Lower leg skin (tissue), 3 donors: Measurements from ENCODE around the gene HGS.

Experiments
- CTCF ChIP-seq, 3 donors: fragments of 450-650 bp; IDR thresholded peaks; one replicate each; pipeline ENCODE4 v1.5.1; 2016; ENCODE audit warnings: antibody characterized with exemption in 3 of 3, mild to moderate bottlenecking in 3 of 3, moderate library complexity in 2 of 3
- POLR2A ChIP-seq, 2 donors: fragments of 450-650 bp; IDR thresholded peaks; one replicate each; pipeline ENCODE4 v1.6.1; 2016 to 2017; ENCODE audit warnings: antibody characterized with exemption in 2 of 2, mild to moderate bottlenecking in 1 of 2, moderate library complexity in 1 of 2

DNA sequence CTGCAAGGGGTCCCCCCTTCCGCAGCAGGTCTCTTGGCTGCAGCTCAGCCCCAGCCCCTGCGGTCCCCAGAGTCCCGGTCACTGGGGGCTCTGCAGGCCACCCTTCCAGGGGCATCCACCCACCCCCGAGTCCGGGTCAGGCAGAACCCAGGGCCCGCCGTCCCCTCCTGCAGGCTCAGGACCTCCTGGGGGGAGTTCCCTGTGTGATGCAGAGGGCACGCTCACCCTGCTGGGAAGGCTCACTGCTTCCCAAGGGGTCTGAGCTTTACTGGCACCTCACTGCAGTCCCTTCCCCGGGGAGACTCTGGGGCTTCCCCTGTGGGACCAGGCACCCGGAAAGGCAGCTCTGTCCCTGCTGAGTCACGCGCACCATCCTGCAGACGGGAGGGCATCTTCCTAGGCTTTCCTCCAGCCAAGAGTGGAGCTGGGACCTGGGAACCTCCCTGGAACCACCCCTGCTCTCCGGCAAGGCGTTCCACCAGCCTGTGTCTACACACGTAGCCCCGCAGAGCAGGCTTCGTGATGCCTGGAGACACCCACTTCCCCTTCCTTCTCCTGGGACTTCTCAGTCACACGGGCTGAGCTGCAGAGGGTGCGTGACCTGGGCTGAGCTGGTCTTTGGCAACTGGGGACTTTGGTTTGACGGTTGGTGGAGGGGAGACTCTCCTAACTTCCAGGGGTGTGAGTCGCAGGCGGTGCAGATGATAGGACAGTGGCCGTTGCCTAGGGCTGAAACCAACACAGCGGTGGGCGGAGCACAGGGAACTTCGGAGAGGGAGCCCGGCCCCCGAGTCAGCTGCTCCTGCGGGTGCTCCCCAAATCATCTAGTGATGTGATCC lies 51.7 kb downstream of the HGS start:
- TF ChIP-seq CTCF (IDR thresholded peaks at IDR 0.05) (no peak), POLR2A (IDR thresholded peaks at IDR 0.05) (no peak)
